Lung (tissue), 12 donors: ENCODE results near the gene PHF13. TPM values are rescaled to one million over a fixed set of nuclear protein-coding genes. Genes with fewer than 3 reads are reported as not detected.

Experiments
- ATAC-seq: fragments of 200-7000 bp; cut with Tn5 transposase; one replicate; pipeline ENCODE4 v1.9.1; 2020; ENCODE audit warnings: moderate number of reproducible peaks; ENCODE audit not compliant: insufficient read depth, low FRiP score
- DNase-seq, 3 donors: peaks; one replicate each; pipeline ENCODE4 v3.0.0-alpha.2; 2013 to 2017
- H3K27ac ChIP-seq, 2 donors: one replicate each; pipeline ENCODE4 v1.5.1; 2013; ENCODE audit warnings: mild to moderate bottlenecking in 2 of 2, moderate library complexity in 2 of 2, control low read depth in 1 of 2, inconsistent platforms in 1 of 2, low read depth in 1 of 2, low read length in 1 of 2
- H3K27me3 ChIP-seq, 3 donors: one replicate each; pipeline ENCODE4 v1.5.1; 2013; ENCODE audit warnings: low read length in 2 of 3; ENCODE audit not compliant: control insufficient read depth in 3 of 3, insufficient read depth in 3 of 3
- H3K36me3 ChIP-seq, 4 donors: one replicate each; pipeline ENCODE4 v1.5.1; 2013; ENCODE audit warnings: low read length in 4 of 4, mild to moderate bottlenecking in 1 of 4, moderate library complexity in 1 of 4; ENCODE audit not compliant: control insufficient read depth in 4 of 4, insufficient read depth in 4 of 4
- H3K4me1 ChIP-seq, 5 donors: one replicate each; pipeline ENCODE4 v1.5.1; 2013; ENCODE audit warnings: low read length in 5 of 5, mild to moderate bottlenecking in 2 of 5, moderate library complexity in 1 of 5; ENCODE audit not compliant: control insufficient read depth in 5 of 5, insufficient read depth in 5 of 5
- H3K4me3 ChIP-seq: one replicate; pipeline ENCODE4 v1.5.1; 2013; ENCODE audit warnings: mild to moderate bottlenecking, control low read depth, moderate library complexity
- H3K9ac ChIP-seq, 2 donors: one replicate each; pipeline ENCODE4 v1.5.1; 2013; ENCODE audit warnings: low read length in 2 of 2, control low read depth in 1 of 2; ENCODE audit not compliant: insufficient read depth in 1 of 2
- H3K9me3 ChIP-seq, 4 donors: one replicate each; pipeline ENCODE4 v1.5.1; 2013; ENCODE audit warnings: low read length in 3 of 4, mild to moderate bottlenecking in 1 of 4, moderate library complexity in 1 of 4; ENCODE audit not compliant: control insufficient read depth in 4 of 4, insufficient read depth in 3 of 4
- WGBS, 2 donors: extraction: QIAGEN DNeasy Blood & Tissue Kit; methylation state at CpG; one replicate each; pipeline ENCODE4 v1.1.7; 2013; 5-methylcytosine and 5-hydroxymethylcytosine counted together
- polyA plus RNA-seq, 2 donors: library from polyadenylated mRNA; stranded (reverse); fragments of 200-250 nt; gene quantifications; one replicate each; pipeline ENCODE4 v1.2.1, GENCODE V29; 2013
- total RNA-seq, 2 donors: library from RNA; depleted of rRNA in 1 of 2; stranded (reverse); fragments of >200 nt in 1 of 2; gene quantifications; one replicate each; pipeline ENCODE4 v1.2.1, GENCODE V29; 2014 to 2021
- TF ChIP-seq, protein P1 (sequence below): IDR thresholded peaks from 2 replicates; pipeline ENCODE4 v1.5.1; 2012; ENCODE audit warnings: mild to moderate bottlenecking; ENCODE audit errors: control extremely low read depth, extremely low read depth
- donor health status: control.
- donor health status: control.
- donor health status: Bipolar disorder and iron deficiency.
- donor health status: healthy.
- donor health status: DM: yes; HTN: yes; CAD: no.

The PHF13 gene
- total and polyA plus RNA-seq, 4 donors = 5.4 to 20.6 (median 7.2) TPM

DNA sequence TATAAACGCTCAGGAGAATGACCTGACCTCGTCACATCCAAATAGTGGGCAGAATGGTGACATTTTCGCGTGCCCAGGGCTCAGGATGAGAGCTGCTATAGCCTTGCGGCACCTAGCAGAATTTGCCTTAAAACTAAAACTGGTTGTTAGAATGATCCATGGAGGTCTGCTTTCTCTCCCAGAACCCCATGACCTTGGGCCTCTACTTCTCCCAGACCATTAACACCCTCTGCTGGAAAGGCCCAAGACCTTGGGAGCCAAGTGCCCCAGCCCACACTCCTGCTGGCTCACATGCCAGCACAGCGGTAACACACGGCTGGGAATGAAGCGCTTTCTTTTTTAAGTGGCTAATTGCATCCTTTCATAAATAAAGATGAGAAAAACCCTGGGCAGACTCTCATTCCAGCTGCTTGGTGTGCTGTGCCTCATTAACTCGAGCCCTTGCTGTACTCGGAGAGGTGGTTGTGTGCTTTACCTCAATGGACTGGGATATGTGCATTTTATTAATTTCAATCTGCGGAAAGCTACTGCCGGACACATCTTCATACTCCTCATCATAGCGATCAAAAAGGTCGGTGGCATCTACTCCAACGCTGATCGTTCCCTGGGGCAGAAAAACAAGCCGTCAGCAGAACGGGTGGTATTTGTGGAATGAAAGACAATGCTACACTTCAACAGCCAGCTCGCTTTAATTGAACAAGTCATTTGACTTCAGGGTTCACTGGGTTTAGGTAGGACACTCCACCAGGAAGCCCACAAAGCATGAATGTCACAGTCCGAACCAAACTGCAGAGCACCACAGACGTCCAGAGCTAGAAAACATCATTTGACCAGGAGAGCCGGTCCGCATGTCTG, 40.1 kb downstream of the PHF13 start:
- Histone ChIP-seq H3K27me3 (no peaks in the 10 kb centered on the region), H3K27ac (no peak overlapping the region), H3K9ac (no peak overlapping the region), H3K9me3 (no peaks in the 10 kb centered on the region), H3K36me3 (peaks cover 8 to 28% (median 13%) of the 10 kb centered on the region in 4 donors), H3K4me3 (no peak overlapping the region), H3K4me1 (no peaks in the 10 kb centered on the region)
- TF ChIP-seq, protein P1, sequence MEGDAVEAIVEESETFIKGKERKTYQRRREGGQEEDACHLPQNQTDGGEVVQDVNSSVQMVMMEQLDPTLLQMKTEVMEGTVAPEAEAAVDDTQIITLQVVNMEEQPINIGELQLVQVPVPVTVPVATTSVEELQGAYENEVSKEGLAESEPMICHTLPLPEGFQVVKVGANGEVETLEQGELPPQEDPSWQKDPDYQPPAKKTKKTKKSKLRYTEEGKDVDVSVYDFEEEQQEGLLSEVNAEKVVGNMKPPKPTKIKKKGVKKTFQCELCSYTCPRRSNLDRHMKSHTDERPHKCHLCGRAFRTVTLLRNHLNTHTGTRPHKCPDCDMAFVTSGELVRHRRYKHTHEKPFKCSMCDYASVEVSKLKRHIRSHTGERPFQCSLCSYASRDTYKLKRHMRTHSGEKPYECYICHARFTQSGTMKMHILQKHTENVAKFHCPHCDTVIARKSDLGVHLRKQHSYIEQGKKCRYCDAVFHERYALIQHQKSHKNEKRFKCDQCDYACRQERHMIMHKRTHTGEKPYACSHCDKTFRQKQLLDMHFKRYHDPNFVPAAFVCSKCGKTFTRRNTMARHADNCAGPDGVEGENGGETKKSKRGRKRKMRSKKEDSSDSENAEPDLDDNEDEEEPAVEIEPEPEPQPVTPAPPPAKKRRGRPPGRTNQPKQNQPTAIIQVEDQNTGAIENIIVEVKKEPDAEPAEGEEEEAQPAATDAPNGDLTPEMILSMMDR = no peak
- DNase-seq (no peak), ATAC-seq (no peak)
- WGBS, 2 donors = 93 to 94% methylated on average over 23 of the region's 23 CpGs

DNA sequence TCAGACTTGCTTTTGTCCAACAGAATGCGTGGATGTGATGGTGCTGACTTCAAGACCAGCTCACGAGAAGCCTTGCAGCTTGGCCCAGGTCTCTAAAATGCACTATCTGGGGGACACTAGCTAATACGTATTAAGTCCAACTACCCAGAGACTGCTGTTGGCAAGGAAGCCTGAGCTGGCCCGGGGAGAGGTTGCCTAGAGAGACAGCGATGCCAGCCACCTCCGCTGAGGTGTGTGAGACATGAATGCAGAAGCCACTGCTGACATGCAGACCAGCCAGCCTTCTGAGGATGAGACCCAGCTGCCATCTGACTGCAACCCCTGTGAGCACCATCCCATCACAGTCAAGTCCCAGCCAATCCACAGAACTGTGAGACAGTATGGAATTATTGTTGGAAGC, 43.6 kb downstream of the PHF13 start:
- H3K4me1 ChIP-seq = peaks cover 0 to 3% (median 0%) of the 10 kb centered on the region in 5 donors
- WGBS, 2 donors = 91 to 93% methylated on average over 6 of the region's 6 CpGs

DNA sequence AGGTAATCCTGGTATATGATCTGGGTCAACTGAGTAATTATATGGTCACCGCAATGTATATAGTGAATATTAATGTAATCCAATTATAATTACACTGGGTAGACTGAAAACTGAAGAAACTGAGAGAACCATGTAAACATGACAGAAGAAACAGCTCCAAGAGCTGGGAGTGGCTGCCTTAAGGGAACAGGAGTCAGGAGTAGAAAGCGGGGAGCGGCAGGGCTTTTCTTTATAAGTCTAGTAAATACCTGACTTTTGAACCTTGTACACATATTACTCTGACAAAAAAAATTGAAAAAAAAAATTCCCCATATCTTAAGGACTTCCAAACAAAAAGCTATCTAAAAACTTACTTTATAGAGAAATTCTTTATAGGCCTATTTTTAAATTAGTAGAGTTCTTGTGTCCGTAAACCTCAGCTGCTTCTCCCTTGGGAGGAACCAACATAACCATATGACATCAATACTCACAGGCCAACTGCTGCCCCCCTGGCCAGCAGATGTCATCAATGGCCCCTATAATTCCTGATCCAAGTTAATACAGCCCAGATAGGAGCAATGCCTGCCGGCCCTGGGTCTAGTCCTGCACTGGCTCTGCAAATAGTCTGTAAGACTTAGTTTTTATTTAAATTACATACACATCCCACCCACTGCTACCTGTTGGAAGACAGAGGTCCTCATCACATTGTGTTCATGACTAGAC, 45.0 kb downstream of the PHF13 start:
- Histone ChIP-seq H3K27ac (no peak overlapping the region), H3K9me3 (no peaks in the 10 kb centered on the region), H3K9ac (no peak overlapping the region), H3K36me3 (peaks cover 0 to 8% (median 4%) of the 10 kb centered on the region in 4 donors), H3K27me3 (no peaks in the 10 kb centered on the region), H3K4me1 (peaks cover 0 to 3% (median 0%) of the 10 kb centered on the region in 5 donors), H3K4me3 (no peak overlapping the region)
- DNase-seq = no peak
- 93 to 95% methylated on average over 5 of the region's 5 CpGs for WGBS, 2 donors
- TF ChIP-seq, protein P1 = no peak
- no peak for ATAC-seq

More for the DNA sequence above, 43.6 kb downstream of the PHF13 start:
- ATAC-seq (no peak), DNase-seq (no peak)
- TF ChIP-seq, protein P1 = no peak
- Histone ChIP-seq H3K27ac (no peak overlapping the region), H3K9me3 (no peaks in the 10 kb centered on the region), H3K27me3 (no peaks in the 10 kb centered on the region), H3K9ac (no peak overlapping the region), H3K4me3 (no peak overlapping the region), H3K36me3 (peaks cover 6 to 15% (median 11%) of the 10 kb centered on the region in 4 donors)
